GM12875 (cell line): ENCODE data around the gene POLD3.

Experiments used
- H3K4me3 ChIP-seq: one replicate; pipeline ENCODE4 v1.5.1; 2011; ENCODE audit warnings: low read depth, low read length, control low read depth
- CTCF ChIP-seq: IDR thresholded peaks from 2 replicates; pipeline ENCODE4 v1.5.1; 2011; ENCODE audit warnings: low read depth, mild to moderate bottlenecking, control low read depth, inconsistent platforms, low read length, moderate library complexity, borderline replicate concordance; ENCODE audit not compliant: insufficient read depth

POLD3 gene

GRCh38 chr11:74681686-74682651 lies 89.6 kb downstream of the POLD3 start:
- no peak for TF ChIP-seq CTCF
- H3K4me3 ChIP-seq = no peak overlapping the region

- no peak overlapping the region for H3K4me3 ChIP-seq
- no peak for TF ChIP-seq CTCF
These were observed 90.4 kb downstream of the POLD3 start for GRCh38 chr11:74682731-74683278.

- no peak overlapping the region for H3K4me3 ChIP-seq
- no peak; the same call in 1 of the 2 replicates for TF ChIP-seq CTCF
These were observed 91.0 kb downstream of the POLD3 start for GRCh38 chr11:74683279-74683871.

GRCh38 chr11:74683941-74684481 lies 91.6 kb downstream of the POLD3 start:
- no peak for TF ChIP-seq CTCF
- no peak overlapping the region for H3K4me3 ChIP-seq

GRCh38 chr11:74684661-74685060 lies 92.3 kb downstream of the POLD3 start:
- no peak for TF ChIP-seq CTCF
- no peak overlapping the region for H3K4me3 ChIP-seq

- no peak overlapping the region for H3K4me3 ChIP-seq
- TF ChIP-seq CTCF = no peak
These were observed 93.0 kb downstream of the POLD3 start for GRCh38 chr11:74685338-74685737.

GRCh38 chr11:74685905-74686304 lies 93.5 kb downstream of the POLD3 start:
- TF ChIP-seq CTCF = no peak
- no peak overlapping the region for H3K4me3 ChIP-seq
